B cell (primary cell): ENCODE results near the gene ARHGAP26.

Experiments used
- EZH2 ChIP-seq: IDR thresholded peaks from 2 replicates; pipeline ENCODE4 v1.6.1; 2012; ENCODE audit warnings: borderline replicate concordance, low read depth, mild to moderate bottlenecking, moderate library complexity, low read length; ENCODE audit not compliant: insufficient read depth, poor library complexity, severe bottlenecking
- TF ChIP-seq, protein P1 (sequence below): fragments of 200-600 bp; IDR thresholded peaks from one replicate; pipeline ENCODE4 v1.8.0; 2022; ENCODE audit warnings: antibody characterized with exemption, mild to moderate bottlenecking

DNA sequence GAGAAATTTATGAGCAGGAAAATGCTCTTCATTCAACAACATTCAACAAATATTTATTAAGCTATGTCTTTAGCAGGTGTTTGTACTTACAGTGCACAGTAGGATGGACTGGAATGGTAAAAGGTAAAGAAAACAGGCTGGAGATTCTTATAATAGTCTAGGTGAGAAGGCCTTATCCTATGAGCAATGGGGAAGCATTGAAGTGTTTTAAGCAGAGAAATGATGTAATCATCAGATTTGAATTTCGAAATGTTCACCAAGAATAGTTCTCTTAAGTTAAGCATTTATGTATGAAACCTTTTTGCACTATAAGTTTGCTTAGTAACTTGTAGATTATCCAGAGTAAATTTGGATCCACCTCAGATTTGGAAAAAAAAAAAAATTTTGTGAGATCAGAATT, 424.0 kb downstream of the ARHGAP26 start:
- TF ChIP-seq, protein P1, sequence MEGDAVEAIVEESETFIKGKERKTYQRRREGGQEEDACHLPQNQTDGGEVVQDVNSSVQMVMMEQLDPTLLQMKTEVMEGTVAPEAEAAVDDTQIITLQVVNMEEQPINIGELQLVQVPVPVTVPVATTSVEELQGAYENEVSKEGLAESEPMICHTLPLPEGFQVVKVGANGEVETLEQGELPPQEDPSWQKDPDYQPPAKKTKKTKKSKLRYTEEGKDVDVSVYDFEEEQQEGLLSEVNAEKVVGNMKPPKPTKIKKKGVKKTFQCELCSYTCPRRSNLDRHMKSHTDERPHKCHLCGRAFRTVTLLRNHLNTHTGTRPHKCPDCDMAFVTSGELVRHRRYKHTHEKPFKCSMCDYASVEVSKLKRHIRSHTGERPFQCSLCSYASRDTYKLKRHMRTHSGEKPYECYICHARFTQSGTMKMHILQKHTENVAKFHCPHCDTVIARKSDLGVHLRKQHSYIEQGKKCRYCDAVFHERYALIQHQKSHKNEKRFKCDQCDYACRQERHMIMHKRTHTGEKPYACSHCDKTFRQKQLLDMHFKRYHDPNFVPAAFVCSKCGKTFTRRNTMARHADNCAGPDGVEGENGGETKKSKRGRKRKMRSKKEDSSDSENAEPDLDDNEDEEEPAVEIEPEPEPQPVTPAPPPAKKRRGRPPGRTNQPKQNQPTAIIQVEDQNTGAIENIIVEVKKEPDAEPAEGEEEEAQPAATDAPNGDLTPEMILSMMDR, result no peak
- no peak for TF ChIP-seq EZH2
